ENCODE measurements around the gene EML1.

Gene EML1

GRCh38 chr14:99908653-99909250 lies 115.5 kb downstream of the EML1 start:
- DNase-seq = no peak

DNA sequence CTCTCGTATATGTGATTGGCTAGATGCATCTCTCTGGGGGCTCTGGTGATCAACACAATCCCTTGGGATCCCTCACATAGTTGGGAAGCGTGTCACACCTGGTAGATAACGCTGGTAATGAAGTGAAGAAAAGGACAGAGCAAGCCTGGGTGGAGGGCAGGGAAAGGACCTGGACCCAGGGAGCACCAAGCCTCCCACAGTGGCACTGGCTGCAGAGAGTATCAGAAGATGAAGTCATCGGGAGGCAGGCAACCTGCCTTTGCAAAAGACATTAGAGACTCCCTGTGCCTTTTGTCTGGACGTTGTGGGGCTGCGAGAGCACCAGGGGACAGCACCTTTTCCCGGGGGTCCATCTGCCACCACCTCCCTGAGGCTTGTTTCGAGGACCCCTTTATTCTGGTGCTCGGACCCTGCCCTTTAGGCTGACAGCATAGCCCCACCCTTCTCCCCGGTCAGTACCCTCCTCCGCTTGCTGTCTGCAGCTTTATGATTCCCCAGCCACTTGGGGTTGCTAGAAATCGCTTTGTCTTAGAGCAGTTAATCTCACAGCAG lies 116.4 kb downstream of the EML1 start:
- no peak for DNase-seq

DNA sequence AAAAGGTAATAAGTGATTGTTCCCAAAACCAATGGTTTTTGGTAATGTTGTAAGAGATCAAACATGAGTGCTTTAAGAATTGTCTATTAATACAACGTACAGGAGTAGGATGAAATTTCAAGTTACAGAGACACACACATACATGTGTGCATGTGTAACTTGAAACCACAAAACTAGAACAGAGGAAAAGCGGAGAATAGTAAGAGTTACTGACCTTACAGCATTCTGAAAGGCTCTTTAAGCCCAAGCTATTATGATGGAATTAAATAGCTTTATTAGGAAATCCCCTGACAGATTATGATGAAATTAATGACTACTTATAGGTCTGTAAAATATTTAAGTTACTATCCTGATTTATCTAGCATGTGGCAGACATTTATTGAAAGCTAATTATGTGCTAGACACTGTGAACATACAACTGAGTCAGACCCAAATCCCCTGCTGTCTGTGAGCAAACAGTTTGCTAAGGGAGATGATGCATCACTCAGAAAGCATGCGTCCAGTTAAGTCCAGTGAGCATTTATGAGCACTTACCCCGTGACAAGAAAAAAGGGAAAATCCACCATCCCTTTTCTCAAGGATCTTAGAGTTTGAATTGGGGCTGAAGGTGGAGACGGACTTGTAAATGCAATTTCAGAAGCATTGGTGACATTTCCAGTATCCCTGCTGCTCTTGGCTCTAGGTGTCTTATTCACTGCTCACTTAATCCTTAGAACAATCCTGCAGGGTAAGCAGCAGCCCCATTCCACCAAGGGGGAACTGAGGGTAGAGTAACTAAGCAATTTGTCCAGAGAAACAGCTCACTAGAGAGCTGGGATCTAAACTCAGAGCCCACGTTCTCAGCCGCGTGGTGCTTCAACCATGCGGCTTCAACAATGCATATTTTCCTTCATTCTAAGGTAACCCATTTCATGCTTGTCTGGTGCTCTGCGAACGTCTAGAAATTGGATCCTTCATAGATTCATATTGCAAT lies 117.4 kb downstream of the EML1 start:
- no peak for DNase-seq

DNA sequence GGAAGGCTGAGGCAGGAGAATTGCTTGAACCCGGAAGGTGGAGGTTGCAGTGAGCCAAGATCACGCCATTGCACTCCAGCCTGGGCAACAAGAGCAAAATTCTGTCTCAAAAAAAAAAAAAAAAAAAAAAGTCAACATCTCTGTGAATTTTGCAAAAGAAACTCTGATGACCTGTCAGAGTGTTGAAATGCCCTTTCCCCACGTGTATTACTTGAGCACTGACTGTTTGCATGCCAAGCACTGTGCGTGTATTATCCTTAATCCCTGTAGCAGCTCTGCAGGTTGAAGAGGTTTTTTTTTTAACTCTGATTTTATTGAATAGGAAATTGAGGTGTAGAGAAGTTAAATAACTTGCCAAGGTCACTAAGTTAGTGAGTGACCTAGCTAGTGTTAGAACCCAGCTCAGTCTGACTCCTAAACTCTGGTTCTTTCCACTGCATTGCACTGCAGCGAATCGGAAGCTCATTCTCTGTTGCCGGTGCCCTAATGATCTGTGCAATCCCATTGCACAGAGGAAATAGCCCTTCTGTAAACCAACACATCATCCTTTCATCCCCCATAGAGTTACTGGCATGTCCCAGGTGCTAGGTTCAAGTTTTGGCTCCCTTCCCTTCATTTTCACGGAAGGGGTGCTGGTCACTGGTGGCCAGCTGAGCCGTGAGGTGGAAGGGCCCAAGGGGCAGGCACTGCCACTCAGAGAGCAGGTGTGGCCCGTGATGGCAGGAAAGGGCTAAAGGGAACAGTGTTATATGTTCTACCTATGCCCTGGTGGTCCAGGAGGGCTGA lies 122.3 kb downstream of the EML1 start:
- no peak for DNase-seq

GRCh38 chr14:99916091-99916383 lies 122.8 kb downstream of the EML1 start:
- DNase-seq = no peak

- DNase-seq = no peak
Measured at GRCh38 chr14:99918781-99919180, 125.6 kb downstream of the EML1 start.

- no peak for DNase-seq
Measured at GRCh38 chr14:99921425-99921824, 128.2 kb downstream of the EML1 start.

GRCh38 chr14:99924379-99924778 lies 131.2 kb downstream of the EML1 start:
- no peak for DNase-seq

- DNase-seq = no peak
Measured at GRCh38 chr14:99925471-99925870, 132.3 kb downstream of the EML1 start.

DNA sequence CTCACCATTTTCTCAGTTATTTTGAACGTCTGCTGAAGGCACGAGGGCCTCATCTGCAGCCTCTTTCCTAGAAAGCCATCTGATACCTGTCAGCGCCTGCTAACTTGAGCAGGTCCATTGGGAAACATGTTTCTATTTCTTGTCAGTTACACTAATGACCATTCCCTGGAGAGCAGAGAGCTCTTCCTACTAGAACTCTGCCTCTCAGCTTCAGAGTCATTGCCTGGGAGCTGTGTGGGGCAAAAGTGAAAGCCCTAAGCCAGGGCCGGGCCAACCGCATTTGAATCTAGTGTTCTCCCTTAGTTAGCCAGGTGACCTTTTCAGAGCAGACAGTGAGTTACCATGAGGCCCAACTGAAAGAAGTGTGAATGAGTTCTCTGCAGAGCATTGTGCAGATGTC lies 135.8 kb downstream of the EML1 start:
- DNase-seq = no peak

DNA sequence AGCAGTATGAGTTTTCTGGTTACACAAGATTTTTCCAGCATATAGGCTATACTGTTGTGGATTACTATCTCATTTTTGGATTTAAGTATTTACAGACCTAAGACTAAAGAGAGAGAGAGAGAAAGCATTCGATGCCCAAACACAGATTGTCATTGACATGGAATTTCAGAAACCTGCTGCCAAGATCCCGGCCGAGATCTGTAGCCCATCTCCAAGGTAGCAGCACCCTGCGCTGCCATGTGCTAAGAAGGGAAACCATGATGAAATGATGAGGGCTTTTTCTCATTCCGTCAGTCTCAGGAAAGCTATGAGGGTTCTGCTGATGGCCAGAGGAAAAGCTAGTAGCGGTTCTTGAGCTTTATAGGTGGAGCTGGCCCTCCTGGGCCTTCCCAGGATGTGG lies 136.4 kb downstream of the EML1 start:
- DNase-seq = no peak

DNA sequence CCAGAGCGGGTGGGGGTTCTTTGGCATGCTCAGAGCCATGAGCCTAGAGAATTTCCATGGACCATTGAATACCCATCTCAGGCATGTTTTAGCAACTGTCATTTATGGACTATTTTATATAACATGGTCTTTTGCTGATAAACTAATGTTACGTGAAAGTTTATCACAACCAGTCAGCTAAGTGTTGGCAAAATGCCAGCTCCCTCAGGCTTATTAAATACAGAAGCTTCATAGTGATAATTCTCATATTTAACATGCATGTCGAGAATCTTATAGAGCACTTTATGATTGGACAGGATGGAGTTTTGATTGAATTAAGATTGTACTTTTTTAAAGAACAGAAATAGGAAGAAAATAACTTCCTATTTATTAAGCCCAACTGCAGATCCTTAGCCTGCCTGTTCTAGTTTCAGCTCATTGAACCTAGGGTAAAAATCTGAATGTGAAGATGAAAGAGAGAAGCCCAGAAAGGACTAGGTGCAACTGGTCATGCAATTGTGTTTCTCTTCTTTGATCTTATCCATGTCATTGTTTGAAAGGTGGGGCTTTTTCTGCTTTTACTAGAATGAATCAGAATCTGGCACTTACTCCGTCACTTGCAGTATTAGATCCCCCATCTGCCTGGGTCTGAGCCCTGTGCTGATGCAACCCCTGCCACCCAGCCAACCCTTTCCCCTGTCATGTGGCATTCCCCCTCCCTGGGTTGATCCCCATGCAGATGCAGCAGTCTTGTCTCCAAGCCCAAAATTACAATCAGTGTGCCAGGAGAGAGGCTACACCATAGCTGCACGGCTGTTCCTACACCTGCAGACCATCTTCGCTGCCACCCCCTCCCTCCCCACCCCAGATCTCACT lies 137.4 kb downstream of the EML1 start:
- DNase-seq = no peak

DNA sequence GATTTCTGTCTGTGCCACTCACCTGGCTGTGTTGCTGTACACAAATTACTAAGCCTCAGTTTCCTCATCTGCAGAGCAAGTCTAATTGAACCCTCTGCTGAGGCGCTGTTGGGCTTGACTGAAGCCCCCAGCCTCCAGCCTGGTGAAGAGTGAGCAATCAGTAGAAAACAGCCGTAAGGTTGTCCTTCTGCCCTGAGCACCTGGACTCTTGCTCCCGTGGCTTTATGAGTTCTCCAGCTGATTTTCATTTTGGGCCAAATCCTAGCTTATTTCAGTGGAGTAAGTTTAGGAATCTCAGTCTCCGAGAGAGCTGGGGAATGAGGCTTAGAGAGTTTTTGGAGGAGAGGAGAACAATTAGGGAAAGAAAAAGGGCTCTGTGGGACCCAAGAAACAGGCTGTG lies 138.1 kb downstream of the EML1 start:
- DNase-seq = no peak

DNA sequence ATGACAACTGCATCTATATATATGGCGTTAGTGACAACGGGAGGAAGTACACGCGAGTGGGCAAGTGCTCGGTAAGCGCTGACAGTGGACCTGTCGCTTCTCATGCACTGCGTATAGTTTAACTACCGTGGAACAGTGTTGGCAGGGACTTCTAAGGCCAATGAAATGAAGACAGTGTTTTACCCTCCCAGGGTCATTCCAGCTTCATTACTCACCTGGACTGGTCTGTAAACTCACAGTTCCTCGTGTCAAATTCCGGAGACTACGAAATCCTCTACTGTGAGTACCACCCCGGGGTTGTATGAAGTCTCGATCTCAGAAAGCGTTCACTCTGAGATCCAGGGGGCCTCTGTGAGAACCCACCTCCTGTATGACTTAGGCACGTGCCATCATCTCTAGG lies 142.8 kb downstream of the EML1 start:
- DNase-seq = no peak

DNA sequence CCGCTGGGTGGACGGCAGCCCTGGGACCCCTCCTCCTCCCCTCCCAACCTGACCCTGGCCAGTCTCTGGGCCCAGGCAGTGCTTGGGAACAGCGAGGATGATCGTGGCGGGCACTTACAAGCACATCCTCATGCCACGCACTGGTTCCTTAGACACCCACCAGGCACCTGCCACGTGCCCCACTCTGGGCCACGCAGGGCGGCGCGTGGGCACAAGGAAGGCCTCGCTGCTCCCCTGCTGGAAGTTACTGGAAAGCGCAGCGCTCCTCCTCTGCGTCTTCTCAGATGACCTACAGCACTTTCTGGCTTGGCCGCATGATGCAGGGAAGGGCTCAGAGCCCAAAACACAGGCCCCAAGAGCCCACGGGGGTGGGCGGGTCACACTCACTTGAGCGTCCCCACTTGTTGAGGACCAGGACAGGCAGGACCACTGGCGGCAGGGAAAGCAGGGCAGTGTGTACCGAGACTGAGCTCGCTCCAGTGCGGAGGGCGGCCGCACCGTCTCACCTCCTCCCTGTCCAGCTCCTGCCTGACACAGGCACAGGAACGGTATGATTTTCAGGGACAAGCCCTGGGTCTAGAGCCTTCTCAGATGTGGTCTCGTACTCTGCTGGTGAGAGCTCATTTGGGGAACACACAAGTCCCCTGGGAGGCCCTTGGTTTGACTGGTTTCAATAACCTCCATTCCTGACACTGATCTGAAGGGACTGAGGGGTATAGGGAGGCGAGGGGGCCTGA lies 143.7 kb downstream of the EML1 start:
- DNase-seq = no peak

- no peak for DNase-seq
Measured at GRCh38 chr14:99937475-99938244, 144.4 kb downstream of the EML1 start.

GRCh38 chr14:99938376-99938775 lies 145.2 kb downstream of the EML1 start:
- no peak for DNase-seq

DNA sequence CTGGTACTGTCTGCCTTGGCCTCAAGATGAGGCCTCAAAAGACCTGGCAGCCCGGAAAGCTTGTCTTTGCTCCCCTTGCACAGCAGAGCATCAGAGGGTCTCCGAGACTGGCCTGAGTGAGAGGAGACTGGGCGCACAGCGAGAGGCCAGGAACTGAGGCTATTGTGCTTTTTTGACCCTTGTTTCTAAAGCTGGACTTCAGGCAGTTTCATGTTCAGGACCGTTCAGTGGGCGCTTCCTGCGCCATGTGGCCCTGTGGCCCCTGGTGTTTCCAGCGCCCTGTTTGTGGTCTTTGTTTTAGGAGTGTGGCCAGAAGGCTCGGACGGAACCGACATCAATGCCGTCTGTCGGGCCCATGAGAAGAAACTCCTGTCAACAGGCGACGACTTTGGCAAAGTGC lies 145.7 kb downstream of the EML1 start:
- DNase-seq = no peak

DNA sequence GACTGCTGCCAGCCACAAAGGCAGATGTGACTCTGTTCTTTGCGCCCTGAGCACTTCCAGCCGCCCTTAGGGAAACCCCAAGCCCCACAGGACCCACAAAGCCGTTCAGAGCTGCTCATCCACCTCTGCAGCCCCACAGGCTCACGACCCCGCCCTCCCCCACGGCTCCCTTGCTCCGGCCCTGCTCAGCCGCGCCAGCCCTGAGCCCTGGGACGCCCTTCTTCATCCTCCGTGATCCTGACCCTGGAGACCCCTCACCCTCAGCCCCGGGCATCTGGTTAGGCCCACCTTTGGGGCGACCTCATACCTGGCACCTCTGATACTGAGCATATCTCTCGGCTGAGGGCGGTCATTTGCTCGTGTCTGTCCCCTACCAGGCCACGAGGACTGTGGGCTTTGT lies 146.2 kb downstream of the EML1 start:
- no peak for DNase-seq

DNA sequence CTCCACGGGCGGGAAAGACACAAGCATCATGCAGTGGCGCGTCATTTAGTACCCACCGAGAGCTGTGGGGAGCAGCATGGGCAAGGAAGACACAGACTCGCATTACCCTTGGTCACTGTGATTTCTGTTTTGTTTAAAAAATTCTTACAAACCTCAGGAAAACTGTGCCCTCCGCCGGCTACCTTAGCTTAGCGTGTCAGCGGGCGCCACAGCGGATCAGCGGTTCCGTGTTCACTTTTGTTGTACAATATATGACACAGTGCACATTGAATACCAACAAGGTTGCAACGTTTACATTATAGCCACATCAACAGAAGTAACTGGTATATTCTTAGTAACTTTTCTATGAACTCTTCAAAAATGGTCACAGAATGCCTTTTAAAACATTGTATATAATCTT lies 146.9 kb downstream of the EML1 start:
- no peak for DNase-seq

DNA sequence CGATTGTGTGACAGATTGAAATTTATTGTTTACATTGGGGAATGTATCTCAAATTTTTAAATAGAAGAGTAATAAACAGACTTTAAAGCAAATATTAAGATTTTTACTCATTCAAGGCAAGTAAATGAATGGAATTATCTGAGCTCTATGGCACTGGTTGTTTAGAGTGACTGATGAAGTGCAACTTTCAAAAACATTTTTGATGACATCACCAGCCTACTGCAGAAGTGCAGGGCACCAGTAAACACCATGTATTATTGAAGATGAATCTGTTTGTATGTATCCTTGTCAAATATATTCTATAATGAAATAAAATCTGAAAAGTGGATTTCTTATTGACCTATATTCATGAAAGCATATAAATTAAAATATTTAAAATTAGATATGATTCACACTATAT lies 148.0 kb downstream of the EML1 start:
- DNase-seq = no peak

Data from activated gamma-delta T cell treated with Interleukin-2 at 50 U/mL for 16 hours (primary cell).